ENCODE data around the gene TMEM205.
A peak's percentile ranks its signal among the peaks of the same experiment; 100 is the strongest.
"Not testable (repeated sequence)": the region's sequence is repeated elsewhere in the genome, so short reads cannot be mapped to it uniquely, and the experiment has no call there.

TMEM205 gene

GRCh38 chr19:11346104-11346940 lies at the start of gene TMEM205, which contains the start of gene CCDC159:
Gene TMEM205, minus strand, starts transcription at chr19:11346268. Its CDS starts 649 bp downstream, at chr19:11345619.
Gene CCDC159, plus strand, starts transcription at chr19:11346519. Its CDS starts 88 bp downstream, at chr19:11346607.
- DNase-seq (ENCODE audit: low spot score) = peak; percentile 99

DNA sequence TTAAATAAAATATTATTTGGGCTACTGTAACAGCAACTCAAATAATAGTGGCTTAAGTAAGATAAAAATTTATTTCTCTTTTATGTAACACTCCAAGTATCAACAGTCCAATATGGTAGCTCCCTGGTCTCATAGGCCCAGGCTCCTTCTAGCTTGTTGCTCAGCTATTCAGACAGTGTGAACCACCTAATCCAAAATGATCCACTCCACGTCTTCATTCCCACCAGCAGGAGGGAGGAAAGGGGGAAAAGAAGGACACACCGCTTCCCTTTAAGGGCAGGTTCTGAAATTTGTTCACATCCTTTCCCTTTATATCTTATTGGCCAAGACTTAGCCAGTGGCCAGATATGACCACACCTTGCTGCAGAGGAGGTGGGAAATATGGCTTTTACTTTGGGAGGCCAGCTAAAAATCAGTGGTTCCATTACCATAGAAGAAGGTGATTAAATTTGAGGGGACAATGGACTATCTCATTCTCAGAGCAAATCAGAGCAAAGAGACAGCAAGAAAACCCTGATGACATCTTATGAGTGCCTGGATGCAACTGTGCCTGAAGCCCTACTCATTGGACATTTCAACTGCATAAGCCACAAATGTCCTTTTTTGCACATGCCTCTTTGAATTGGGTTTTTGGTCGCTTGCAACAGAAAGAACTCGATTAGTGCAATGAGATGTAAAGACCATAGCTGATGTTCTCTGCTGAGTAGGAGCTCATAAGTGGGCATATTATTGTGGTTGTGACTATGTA lies 45.0 kb upstream of the TMEM205 start:
- DNase-seq (ENCODE audit: low spot score) = no peak

- no peak for DNase-seq (ENCODE audit: low spot score)
Observed at GRCh38 chr19:11390359-11390758, 44.3 kb upstream of the TMEM205 start.

GRCh38 chr19:11387162-11388034 lies 41.3 kb upstream of the TMEM205 start:
- no peak for DNase-seq (ENCODE audit: low spot score)

DNA sequence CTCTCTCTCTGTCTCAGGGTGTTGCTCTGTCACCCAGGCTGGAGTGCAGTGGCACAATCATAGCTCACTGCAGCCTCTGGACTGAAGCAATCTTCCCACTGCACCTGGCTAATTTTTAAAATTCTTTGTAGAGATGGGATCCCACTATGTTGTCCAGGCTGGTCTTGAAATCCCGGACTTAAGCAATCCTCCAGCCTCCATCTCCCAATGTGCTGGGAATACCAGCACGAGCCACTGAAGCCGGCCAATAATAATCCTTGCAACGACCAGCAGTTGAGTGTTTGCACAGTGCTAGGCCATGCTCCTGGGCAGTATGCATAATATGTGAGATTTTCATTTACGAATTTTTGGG lies 38.7 kb upstream of the TMEM205 start:
- DNase-seq (ENCODE audit: low spot score) = no peak

DNA sequence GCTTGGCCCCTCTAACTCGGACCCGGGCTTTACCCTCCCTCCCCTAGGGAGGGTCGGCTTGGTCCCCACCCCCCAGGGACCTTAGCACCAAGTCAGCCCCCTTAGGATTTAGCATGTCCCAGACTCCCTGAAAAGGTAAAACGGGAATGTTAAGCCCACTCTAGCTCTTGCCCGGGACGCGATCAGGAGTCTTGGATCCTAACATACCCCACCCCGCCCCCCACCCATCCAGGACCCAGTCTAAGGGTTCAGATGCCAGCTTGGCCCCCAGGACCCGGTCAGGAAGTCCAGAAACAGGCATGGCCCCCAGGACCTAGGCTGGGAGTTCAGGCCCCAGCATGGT lies 37.6 kb upstream of the TMEM205 start:
- no peak for DNase-seq (ENCODE audit: low spot score)

DNA sequence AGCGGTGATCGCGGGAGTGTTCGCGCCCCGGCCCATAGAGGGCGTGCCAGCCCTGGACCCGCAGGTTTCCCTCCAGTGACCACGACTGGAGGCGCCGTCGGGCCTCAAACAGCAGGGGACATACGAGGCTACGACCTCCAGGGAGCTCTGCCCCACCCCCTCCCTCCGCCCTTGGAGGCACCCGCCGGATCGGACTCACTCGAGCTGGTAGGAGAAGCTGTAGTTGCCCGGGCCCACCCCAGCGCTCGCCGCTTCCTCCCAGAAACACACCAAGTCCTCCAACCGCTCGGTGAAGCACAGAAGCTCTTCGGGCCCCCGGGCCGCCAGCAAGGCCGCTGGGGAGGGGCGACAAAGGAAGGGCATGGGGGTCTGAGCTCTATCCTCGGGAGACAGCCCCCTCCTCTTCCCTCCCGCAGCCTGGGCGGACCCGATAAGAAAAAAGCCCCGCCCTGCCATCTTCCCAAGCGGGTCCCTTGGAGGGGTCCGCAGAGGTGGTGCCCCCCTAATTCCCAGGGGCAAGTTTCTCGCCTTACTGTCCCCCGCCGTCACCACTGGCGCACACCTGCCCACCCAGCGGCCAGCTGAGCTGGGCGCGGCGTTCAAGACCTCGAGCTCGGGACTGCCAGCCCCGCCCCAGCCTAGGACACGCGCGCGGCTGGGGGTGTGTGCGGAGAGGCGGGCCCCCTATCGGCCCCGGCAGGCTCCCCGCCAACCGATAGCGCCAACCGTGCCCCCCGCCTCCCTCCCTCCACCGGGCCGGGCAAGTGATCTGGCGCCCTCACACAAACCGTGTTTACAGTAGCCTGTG lies 37.0 kb upstream of the TMEM205 start:
- peak; percentile 60 for DNase-seq (ENCODE audit: low spot score)

GRCh38 chr19:11380653-11381537 lies 34.8 kb upstream of the TMEM205 start:
- DNase-seq (ENCODE audit: low spot score) = peak; percentile 98

GRCh38 chr19:11379857-11380350 lies 33.8 kb upstream of the TMEM205 start:
- no peak for DNase-seq (ENCODE audit: low spot score)

DNA sequence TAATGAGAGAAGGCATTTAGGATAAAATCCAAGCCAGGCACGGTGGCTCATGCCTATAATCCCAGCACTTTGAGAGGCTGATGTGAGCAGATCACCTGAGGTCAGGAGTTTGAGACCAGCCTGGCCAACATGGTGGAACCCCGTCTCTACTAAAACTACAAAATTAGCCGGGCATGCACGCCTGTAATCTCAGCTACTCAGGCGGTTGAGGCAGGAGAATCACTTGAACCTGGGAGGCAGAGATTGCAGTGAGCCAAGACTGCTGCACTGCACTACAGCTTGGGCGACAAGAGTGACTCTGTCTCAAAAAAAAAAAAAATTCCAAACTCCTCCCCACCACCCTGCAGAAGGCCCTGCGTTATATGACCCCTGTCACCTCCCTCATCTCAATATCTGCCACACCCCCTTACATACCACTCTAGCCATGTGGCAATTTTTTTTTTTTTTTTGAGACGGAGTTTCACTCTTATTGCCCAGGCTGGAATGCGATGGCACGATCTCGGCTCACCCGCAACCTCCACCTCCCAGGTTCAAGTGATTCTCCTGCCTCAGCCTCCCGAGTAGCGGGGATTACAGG lies 33.3 kb upstream of the TMEM205 start:
- DNase-seq (ENCODE audit: low spot score) = not testable (repeated sequence)

GRCh38 chr19:11378319-11379189 lies 32.5 kb upstream of the TMEM205 start:
- no peak for DNase-seq (ENCODE audit: low spot score)

- DNase-seq (ENCODE audit: low spot score) = no peak
Observed at GRCh38 chr19:11377756-11378155, 31.7 kb upstream of the TMEM205 start.

- peak; percentile 64 for DNase-seq (ENCODE audit: low spot score)
Observed at GRCh38 chr19:11377237-11377636, 31.2 kb upstream of the TMEM205 start.

GRCh38 chr19:11375143-11375948 lies 29.3 kb upstream of the TMEM205 start:
- DNase-seq (ENCODE audit: low spot score) = peak; percentile 81

DNA sequence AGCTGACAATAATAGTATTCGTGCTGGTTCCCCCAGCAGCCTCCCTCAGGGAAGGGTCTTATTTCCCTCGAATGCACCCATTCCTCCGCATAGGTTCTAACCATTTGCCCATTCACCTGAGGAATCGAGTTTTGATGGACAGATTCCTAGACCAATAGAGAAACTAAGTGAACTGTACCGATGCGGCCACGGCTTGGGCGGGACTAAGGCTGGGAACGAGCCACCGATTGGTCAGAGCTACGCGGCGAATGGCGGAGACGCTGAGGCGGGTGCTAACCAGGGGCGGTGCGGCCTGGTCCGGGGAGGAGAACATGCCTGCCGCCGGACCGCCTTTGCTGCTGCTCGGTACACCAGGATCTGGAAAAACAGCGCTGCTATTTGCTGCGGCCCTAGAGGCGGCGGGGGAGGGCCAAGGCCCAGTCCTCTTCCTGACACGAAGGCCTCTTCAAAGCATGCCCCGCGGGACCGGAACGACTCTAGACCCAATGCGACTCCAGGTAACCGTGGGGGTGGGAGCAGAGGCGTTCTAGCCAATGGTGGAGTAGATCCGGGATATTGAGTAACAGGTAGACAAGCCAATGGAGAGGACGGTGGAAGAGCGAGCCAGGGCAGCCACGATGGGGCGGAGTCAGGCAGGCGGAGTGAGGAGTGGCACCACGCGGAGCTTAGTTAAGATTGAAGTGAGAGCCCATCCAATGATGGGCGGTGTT lies 28.5 kb upstream of the TMEM205 start, which contains the start of gene SWSAP1:
Gene SWSAP1, plus strand, starts transcription at position 234 of the 710 bp plus-strand sequence. Its CDS starts 15 bp downstream, at position 249.
- DNase-seq (ENCODE audit: low spot score) = peak; percentile 99

DNA sequence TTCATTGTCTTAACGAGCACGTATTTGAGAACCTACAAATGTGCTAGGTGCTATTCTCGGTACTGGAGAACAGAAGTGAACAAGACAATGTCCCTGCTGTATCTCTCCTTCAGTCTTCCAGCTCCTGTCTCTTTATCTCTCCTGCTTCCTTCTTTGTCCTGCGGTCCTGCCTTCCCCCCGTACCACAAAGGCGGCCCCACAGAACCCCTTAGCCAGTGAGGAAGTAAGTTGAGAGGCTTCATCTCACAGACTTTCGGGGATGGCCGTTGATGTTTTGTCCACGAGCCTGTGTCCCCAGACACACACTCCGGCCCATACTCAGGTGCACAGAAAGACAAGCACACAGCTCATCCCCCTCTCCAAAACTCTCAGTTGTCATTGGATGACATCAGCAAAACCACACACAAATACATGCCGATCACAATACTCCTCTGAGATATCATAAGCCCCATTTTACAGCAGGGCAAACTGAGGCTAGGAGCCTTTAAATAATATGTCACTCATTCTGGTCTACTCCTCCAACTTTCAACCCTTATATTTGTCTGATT lies 27.9 kb upstream of the TMEM205 start:
- no peak for DNase-seq (ENCODE audit: low spot score)

Measured in activated CD4-positive, alpha-beta T cell treated with anti-CD3 and anti-CD28 coated beads, Interleukin-2, Interleukin-4, amounts not matched to agents 100 ng/mL and 50 ng/mL, durations not matched to agents 16 hours and 8 hours (primary cell).